Neural progenitor cell (in vitro differentiated cells): ENCODE data around the gene TANC1. TPM values are rescaled to one million over a fixed set of nuclear protein-coding genes. Genes with fewer than 3 reads are reported as not detected.

Source experiments
- DNase-seq: peaks from one replicate; pipeline ENCODE4 v3.0.0-alpha.2; 2016; ENCODE audit warnings: low spot score
- H2AFZ ChIP-seq: fragments of 200-600 bp; sonication (generic); replicated peaks from 2 replicates; pipeline ENCODE4 v1.6.1; 2016; ENCODE audit warnings: antibody characterized with exemption
- H3F3A ChIP-seq: fragments of 200-600 bp; sonication (generic); 2 replicates; pipeline ENCODE4 v1.6.1; 2016; ENCODE audit warnings: antibody characterized with exemption, low read depth
- H3K27ac ChIP-seq: fragments of 200-600 bp; sonication (generic); 2 replicates; pipeline ENCODE4 v1.5.1; 2016; ENCODE audit warnings: mild to moderate bottlenecking
- H3K27me3 ChIP-seq: fragments of 200-600 bp; sonication (generic); 2 replicates; pipeline ENCODE4 v1.6.1; 2016; ENCODE audit warnings: mild to moderate bottlenecking, moderate library complexity
- H3K36me3 ChIP-seq: fragments of 200-600 bp; sonication (generic); 2 replicates; pipeline ENCODE4 v1.5.1; 2016
- H3K4me1 ChIP-seq: fragments of 200-600 bp; sonication (generic); 2 replicates; pipeline ENCODE4 v1.6.1; 2016; ENCODE audit warnings: mixed run types
- H3K4me2 ChIP-seq: fragments of 200-600 bp; sonication (generic); 2 replicates; pipeline ENCODE4 v1.6.1; 2016
- H3K4me3 ChIP-seq: fragments of 200-600 bp; sonication (generic); 2 replicates; pipeline ENCODE4 v1.5.1; 2016
- H3K79me2 ChIP-seq: fragments of 200-600 bp; sonication (generic); 2 replicates; pipeline ENCODE4 v1.6.1; 2016; ENCODE audit warnings: low read depth
- H3K9ac ChIP-seq: fragments of 200-600 bp; sonication (generic); 2 replicates; pipeline ENCODE4 v1.6.1; 2016
- H3K9me3 ChIP-seq: fragments of 200-600 bp; sonication (generic); 2 replicates; pipeline ENCODE4 v1.5.1; 2016; ENCODE audit warnings: low read depth
- H4K20me1 ChIP-seq: fragments of 200-600 bp; sonication (generic); 2 replicates; pipeline ENCODE4 v1.6.1; 2016; ENCODE audit warnings: low read depth
- H3K27ac Mint-ChIP-seq: 3 replicates; pipeline ENCODE4 v1.8.0; 2021; ENCODE audit warnings: mixed read lengths
- H3K27me3 Mint-ChIP-seq: 2 replicates; pipeline ENCODE4 v1.8.0; 2022; ENCODE audit warnings: low read depth, mild to moderate bottlenecking, inconsistent platforms, moderate library complexity, mixed read lengths; ENCODE audit not compliant: insufficient read depth
- H3K36me3 Mint-ChIP-seq: 3 replicates; pipeline ENCODE4 v1.8.0; 2021; ENCODE audit warnings: mixed read lengths
- H3K4me1 Mint-ChIP-seq: 3 replicates; pipeline ENCODE4 v1.8.0; 2021; ENCODE audit warnings: mixed read lengths
- H3K4me3 Mint-ChIP-seq: 3 replicates; pipeline ENCODE4 v1.8.0; 2021; ENCODE audit warnings: mild to moderate bottlenecking, moderate library complexity, mixed read lengths
- H3K9me3 Mint-ChIP-seq: 3 replicates; pipeline ENCODE4 v1.8.0; 2020; ENCODE audit warnings: mixed read lengths
- EZH2 ChIP-seq: fragments of 200-600 bp; sonication (generic); IDR thresholded peaks from 2 replicates; pipeline ENCODE4 v1.6.1; 2017; ENCODE audit warnings: antibody characterized with exemption, mild to moderate bottlenecking, moderate library complexity
- EZH2phosphoT487 ChIP-seq: fragments of 200-600 bp; sonication (generic); IDR thresholded peaks from 2 replicates; pipeline ENCODE4 v1.6.1; 2017; ENCODE audit warnings: antibody characterized with exemption
- total RNA-seq: library from RNA; depleted of rRNA; stranded (reverse); fragments of >200 nt; gene quantifications from 2 replicates; pipeline ENCODE4 v1.2.3, GENCODE V29; 2015; ENCODE audit warnings: low replicate concordance
- TF ChIP-seq, protein P1 (sequence below): fragments of 200-600 bp; sonication (generic); IDR thresholded peaks from 2 replicates; pipeline ENCODE4 v1.5.1; 2017; ENCODE audit warnings: antibody characterized with exemption, mild to moderate bottlenecking

Gene TANC1
- total RNA-seq, 1 donor from 2014 or later, result 11.9 TPM

DNA sequence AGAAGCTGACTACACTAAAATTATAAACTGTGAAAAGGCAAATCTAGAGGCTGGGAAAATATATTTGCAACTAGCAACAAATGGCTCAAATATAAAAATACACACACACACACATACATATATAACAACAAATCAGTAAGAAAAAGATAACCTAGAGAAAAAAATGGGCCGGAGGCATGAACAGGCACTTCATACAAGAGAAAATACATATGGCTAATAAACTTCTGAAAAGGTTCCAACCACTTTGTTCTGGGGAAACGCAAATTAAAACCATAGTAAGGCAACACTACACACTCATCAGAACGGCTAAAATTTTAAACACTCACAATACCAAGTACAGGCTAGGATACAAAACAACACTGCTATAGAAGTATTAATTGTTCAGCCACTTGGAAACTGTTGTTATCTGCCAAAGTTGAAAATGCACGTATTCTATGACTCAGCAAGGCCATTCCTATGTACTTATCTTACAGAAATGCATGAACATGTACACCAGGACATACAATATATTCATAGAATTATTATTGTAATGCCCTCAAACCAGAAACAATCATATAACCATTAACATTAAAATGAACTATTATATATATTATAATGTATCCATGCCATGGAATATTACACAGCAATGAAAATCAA is 302.4 kb downstream of the TANC1 start:
- peaks cover 9% of the 10 kb centered on the region for H3K4me1 Mint-ChIP-seq
- no peak overlapping the region for H3K27ac Mint-ChIP-seq
- H3K9me3 Mint-ChIP-seq, result no peaks in the 10 kb centered on the region
- H3K4me3 Mint-ChIP-seq, result no peak overlapping the region
- H3K27me3 ChIP-seq, result no peaks in the 10 kb centered on the region
- H3K27me3 Mint-ChIP-seq, result no peaks in the 10 kb centered on the region
- peaks cover 6% of the 10 kb centered on the region for H3F3A ChIP-seq
- H3K36me3 Mint-ChIP-seq, result peaks cover 4% of the 10 kb centered on the region
- H3K4me3 ChIP-seq, result no peak overlapping the region
- H3K9me3 ChIP-seq, result no peaks in the 10 kb centered on the region
- H4K20me1 ChIP-seq, result no peaks in the 10 kb centered on the region
- no peak overlapping the region for H3K9ac ChIP-seq
- no peak overlapping the region for H2AFZ ChIP-seq
- no peak for TF ChIP-seq EZH2
- TF ChIP-seq EZH2phosphoT487, result no peak
- TF ChIP-seq, protein P1, sequence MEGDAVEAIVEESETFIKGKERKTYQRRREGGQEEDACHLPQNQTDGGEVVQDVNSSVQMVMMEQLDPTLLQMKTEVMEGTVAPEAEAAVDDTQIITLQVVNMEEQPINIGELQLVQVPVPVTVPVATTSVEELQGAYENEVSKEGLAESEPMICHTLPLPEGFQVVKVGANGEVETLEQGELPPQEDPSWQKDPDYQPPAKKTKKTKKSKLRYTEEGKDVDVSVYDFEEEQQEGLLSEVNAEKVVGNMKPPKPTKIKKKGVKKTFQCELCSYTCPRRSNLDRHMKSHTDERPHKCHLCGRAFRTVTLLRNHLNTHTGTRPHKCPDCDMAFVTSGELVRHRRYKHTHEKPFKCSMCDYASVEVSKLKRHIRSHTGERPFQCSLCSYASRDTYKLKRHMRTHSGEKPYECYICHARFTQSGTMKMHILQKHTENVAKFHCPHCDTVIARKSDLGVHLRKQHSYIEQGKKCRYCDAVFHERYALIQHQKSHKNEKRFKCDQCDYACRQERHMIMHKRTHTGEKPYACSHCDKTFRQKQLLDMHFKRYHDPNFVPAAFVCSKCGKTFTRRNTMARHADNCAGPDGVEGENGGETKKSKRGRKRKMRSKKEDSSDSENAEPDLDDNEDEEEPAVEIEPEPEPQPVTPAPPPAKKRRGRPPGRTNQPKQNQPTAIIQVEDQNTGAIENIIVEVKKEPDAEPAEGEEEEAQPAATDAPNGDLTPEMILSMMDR, result no peak
- no peak for DNase-seq
- no peaks in the 10 kb centered on the region for H3K36me3 ChIP-seq
- H3K79me2 ChIP-seq, result no peaks in the 10 kb centered on the region
- H3K27ac ChIP-seq, result no peak overlapping the region
- no peak overlapping the region for H3K4me2 ChIP-seq
- H3K4me1 ChIP-seq, result peaks cover 10% of the 10 kb centered on the region

DNA sequence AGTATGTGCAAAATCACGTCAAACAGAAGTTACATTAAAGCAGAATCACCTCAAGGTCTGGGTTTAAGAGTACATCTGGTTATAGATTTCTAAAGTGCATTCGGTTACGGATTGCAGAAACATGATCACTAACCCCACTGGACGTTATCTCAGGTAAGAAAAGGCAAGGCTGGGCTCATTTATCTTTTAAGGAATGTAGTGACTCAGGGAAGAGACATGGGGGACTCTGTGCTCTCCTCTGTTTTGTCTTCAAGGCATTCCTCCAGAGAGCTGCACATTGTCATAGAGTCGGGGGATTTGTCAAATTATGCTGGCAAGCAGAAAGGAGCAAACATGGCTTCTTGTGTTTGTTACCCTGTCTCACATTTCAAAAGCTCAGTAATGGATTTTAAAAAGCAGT is 303.7 kb downstream of the TANC1 start:
- H3K27ac ChIP-seq, result peak overlapping the region; percentile 65
- no peaks in the 10 kb centered on the region for H3K79me2 ChIP-seq
- H3K27ac Mint-ChIP-seq, result peak overlapping the region; percentile 80

DNA sequence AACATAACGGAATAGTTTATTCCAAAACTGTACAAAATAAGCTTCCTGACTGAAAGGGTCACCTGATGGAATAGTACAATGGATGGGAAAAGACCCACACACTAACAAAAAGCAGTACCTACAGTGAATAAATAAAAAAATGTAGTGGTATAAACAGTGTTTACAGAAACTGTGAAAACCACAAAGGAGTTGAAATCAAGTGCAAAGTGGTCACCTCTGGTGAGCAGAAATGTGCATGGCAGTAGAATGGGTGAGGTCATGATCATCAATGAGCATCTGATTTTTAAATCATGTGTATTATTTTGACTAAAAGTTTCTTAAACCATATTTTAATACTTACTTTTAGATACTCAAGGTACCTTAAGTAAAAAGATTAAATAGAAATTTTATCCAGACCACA is 306.7 kb downstream of the TANC1 start:
- Histone ChIP-seq H3F3A (peaks cover 6% of the 10 kb centered on the region), H3K4me3 (no peak overlapping the region), H3K9me3 (no peaks in the 10 kb centered on the region), H3K4me2 (no peak overlapping the region), H3K36me3 (no peaks in the 10 kb centered on the region), H3K27ac (no peak overlapping the region), H3K9ac (no peak overlapping the region), H4K20me1 (no peaks in the 10 kb centered on the region), H2AFZ (no peak overlapping the region), H3K4me1 (peaks cover 10% of the 10 kb centered on the region), H3K27me3 (no peaks in the 10 kb centered on the region), H3K79me2 (no peaks in the 10 kb centered on the region)
- Mint-ChIP-seq H3K9me3 (no peaks in the 10 kb centered on the region), H3K36me3 (peaks cover 4% of the 10 kb centered on the region), H3K27me3 (no peaks in the 10 kb centered on the region), H3K4me1 (peaks cover 9% of the 10 kb centered on the region), H3K27ac (no peak overlapping the region), H3K4me3 (no peak overlapping the region)
- no peak for DNase-seq
- TF ChIP-seq EZH2phosphoT487 (no peak), EZH2 (no peak)
- TF ChIP-seq, protein P1, result no peak

More for the DNA sequence above, 303.7 kb downstream of the TANC1 start:
- peaks cover 9% of the 10 kb centered on the region for H3K4me1 Mint-ChIP-seq
- Histone ChIP-seq H2AFZ (no peak overlapping the region), H3K4me1 (peaks cover 10% of the 10 kb centered on the region), H4K20me1 (no peaks in the 10 kb centered on the region), H3F3A (peaks cover 6% of the 10 kb centered on the region), H3K9ac (no peak overlapping the region), H3K4me3 (no peak overlapping the region), H3K9me3 (no peaks in the 10 kb centered on the region), H3K4me2 (peak overlapping the region; percentile 26), H3K27me3 (no peaks in the 10 kb centered on the region), H3K36me3 (no peaks in the 10 kb centered on the region)
- DNase-seq, result peak; percentile 67
- H3K4me3 Mint-ChIP-seq, result no peak overlapping the region
- TF ChIP-seq, protein P1, result no peak
- H3K9me3 Mint-ChIP-seq, result no peaks in the 10 kb centered on the region
- no peaks in the 10 kb centered on the region for H3K27me3 Mint-ChIP-seq
- H3K36me3 Mint-ChIP-seq, result peaks cover 4% of the 10 kb centered on the region
